ENCODE results near the gene ZNF678. TPM values are rescaled to one million over a fixed set of nuclear protein-coding genes. Genes with fewer than 3 reads are reported as not detected.

ZNF678 gene
- polyA plus RNA-seq, 1 of the 3 experiments (the other 2 are of a cell fraction): 1.3 TPM

DNA sequence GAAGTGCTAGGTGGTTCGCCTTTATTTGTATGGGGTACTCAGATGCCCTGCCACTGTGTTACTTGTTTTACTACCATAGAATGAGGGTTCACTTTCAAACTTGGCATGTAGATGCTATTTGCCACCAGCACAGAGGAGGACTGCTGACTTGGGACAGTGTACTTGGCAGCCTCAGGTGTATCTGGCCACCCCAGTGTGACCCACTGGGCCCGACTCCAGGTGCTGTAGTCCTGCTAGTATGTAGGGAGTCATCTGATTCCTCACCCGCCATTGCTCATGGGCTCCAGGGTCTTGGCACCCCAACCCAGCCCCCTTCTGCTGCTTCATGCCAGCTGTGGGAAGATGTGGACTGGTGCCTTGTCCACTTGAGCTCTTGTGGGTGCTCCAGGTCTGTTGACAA is 40.0 kb downstream of the ZNF678 start:
- POLR2A ChIA-PET: no interaction called here

More for the DNA sequence above, 40.0 kb downstream of the ZNF678 start:
- H3K27me3 ChIP-seq (ENCODE audit: insufficient read depth): no peaks in the 10 kb centered on the region
- no peak for DNase-seq
- H3K27ac ChIP-seq (ENCODE audit: low read depth in 2 of 2, low read length in 1 of 2): no peak overlapping the region
- no peak overlapping the region for H3K4me3 ChIP-seq (ENCODE audit: low read depth in 2 of 2, low read length in 1 of 2)
- 92% methylated on average over 2 of the region's 3 CpGs for whole genome bisulfite sequencing (ENCODE audit: low lambda C conversion rate)
- peaks cover 0 to 14% of the 10 kb centered on the region in 2 experiments for H3K36me3 ChIP-seq (replicated peaks in 1 of 2; ENCODE audit: control insufficient read depth in 1 of 2, insufficient read depth in 2 of 2, low read length in 1 of 2)
- TF ChIP-seq, protein P1, sequence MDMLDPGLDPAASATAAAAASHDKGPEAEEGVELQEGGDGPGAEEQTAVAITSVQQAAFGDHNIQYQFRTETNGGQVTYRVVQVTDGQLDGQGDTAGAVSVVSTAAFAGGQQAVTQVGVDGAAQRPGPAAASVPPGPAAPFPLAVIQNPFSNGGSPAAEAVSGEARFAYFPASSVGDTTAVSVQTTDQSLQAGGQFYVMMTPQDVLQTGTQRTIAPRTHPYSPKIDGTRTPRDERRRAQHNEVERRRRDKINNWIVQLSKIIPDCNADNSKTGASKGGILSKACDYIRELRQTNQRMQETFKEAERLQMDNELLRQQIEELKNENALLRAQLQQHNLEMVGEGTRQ (IDR thresholded peaks at IDR 0.05; ENCODE audit: borderline replicate concordance, low read depth, low read length): no peak
- no peak for TF ChIP-seq POLR2AphosphoS5 (IDR thresholded peaks at IDR 0.05; ENCODE audit: low read depth, low read length)
- TF ChIP-seq GATA2 (CRISPR knock-in tag; IDR thresholded peaks at IDR 0.05): no peak
- TF ChIP-seq GABPA (IDR thresholded peaks at IDR 0.05; ENCODE audit: low read depth): no peak
- TF ChIP-seq, protein P2, sequence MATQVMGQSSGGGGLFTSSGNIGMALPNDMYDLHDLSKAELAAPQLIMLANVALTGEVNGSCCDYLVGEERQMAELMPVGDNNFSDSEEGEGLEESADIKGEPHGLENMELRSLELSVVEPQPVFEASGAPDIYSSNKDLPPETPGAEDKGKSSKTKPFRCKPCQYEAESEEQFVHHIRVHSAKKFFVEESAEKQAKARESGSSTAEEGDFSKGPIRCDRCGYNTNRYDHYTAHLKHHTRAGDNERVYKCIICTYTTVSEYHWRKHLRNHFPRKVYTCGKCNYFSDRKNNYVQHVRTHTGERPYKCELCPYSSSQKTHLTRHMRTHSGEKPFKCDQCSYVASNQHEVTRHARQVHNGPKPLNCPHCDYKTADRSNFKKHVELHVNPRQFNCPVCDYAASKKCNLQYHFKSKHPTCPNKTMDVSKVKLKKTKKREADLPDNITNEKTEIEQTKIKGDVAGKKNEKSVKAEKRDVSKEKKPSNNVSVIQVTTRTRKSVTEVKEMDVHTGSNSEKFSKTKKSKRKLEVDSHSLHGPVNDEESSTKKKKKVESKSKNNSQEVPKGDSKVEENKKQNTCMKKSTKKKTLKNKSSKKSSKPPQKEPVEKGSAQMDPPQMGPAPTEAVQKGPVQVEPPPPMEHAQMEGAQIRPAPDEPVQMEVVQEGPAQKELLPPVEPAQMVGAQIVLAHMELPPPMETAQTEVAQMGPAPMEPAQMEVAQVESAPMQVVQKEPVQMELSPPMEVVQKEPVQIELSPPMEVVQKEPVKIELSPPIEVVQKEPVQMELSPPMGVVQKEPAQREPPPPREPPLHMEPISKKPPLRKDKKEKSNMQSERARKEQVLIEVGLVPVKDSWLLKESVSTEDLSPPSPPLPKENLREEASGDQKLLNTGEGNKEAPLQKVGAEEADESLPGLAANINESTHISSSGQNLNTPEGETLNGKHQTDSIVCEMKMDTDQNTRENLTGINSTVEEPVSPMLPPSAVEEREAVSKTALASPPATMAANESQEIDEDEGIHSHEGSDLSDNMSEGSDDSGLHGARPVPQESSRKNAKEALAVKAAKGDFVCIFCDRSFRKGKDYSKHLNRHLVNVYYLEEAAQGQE (IDR thresholded peaks at IDR 0.05; ENCODE audit: low read depth, low read length): no peak
- no peak for TF ChIP-seq NRF1 (IDR thresholded peaks at IDR 0.05; ENCODE audit: low read depth, low read length)
- TF ChIP-seq MEF2A (IDR thresholded peaks at IDR 0.05; ENCODE audit: borderline replicate concordance, low read depth): no peak
- TF ChIP-seq JUND (IDR thresholded peaks at IDR 0.05): no peak
- no peak for TF ChIP-seq SIN3A (IDR thresholded peaks at IDR 0.05; ENCODE audit: borderline replicate concordance, low read depth, low read length)
- no peak for TF ChIP-seq RCOR1 (IDR thresholded peaks at IDR 0.05; ENCODE audit: low read length)
- TF ChIP-seq, protein P3, sequence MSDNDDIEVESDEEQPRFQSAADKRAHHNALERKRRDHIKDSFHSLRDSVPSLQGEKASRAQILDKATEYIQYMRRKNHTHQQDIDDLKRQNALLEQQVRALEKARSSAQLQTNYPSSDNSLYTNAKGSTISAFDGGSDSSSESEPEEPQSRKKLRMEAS (IDR thresholded peaks at IDR 0.05; ENCODE audit: low read depth): no peak
- no peak for TF ChIP-seq FOSL2 (IDR thresholded peaks at IDR 0.05; ENCODE audit: borderline replicate concordance, low read depth)
- no peak for TF ChIP-seq TEAD4 (IDR thresholded peaks at IDR 0.05; ENCODE audit: borderline replicate concordance, insufficient read depth)
- TF ChIP-seq, protein P4, sequence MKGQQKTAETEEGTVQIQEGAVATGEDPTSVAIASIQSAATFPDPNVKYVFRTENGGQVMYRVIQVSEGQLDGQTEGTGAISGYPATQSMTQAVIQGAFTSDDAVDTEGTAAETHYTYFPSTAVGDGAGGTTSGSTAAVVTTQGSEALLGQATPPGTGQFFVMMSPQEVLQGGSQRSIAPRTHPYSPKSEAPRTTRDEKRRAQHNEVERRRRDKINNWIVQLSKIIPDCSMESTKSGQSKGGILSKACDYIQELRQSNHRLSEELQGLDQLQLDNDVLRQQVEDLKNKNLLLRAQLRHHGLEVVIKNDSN (IDR thresholded peaks at IDR 0.05; ENCODE audit: borderline replicate concordance, low read depth): no peak
- no peak for TF ChIP-seq RFX5 (IDR thresholded peaks at IDR 0.05; ENCODE audit: low read length)
- no peak for TF ChIP-seq YY1 (IDR thresholded peaks at IDR 0.05; ENCODE audit: low read depth)
- TF ChIP-seq, protein P5, sequence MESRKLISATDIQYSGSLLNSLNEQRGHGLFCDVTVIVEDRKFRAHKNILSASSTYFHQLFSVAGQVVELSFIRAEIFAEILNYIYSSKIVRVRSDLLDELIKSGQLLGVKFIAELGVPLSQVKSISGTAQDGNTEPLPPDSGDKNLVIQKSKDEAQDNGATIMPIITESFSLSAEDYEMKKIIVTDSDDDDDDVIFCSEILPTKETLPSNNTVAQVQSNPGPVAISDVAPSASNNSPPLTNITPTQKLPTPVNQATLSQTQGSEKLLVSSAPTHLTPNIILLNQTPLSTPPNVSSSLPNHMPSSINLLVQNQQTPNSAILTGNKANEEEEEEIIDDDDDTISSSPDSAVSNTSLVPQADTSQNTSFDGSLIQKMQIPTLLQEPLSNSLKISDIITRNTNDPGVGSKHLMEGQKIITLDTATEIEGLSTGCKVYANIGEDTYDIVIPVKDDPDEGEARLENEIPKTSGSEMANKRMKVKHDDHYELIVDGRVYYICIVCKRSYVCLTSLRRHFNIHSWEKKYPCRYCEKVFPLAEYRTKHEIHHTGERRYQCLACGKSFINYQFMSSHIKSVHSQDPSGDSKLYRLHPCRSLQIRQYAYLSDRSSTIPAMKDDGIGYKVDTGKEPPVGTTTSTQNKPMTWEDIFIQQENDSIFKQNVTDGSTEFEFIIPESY (IDR thresholded peaks at IDR 0.05; ENCODE audit: borderline replicate concordance, low read depth): no peak
- TF ChIP-seq EP300 (IDR thresholded peaks at IDR 0.05; ENCODE audit: borderline replicate concordance in 1 of 2, low read depth in 1 of 2, low read length in 1 of 2): no peak
- H2AFZ ChIP-seq (ENCODE audit: low read depth): no peak overlapping the region
- no peaks in the 10 kb centered on the region for H3K9me2 ChIP-seq
- H3K9me3 ChIP-seq: peaks cover 7% of the 10 kb centered on the region; the same call in 1 of the 2 replicates
- no peaks in the 10 kb centered on the region for H3F3A ChIP-seq (replicated peaks; ENCODE audit: insufficient read depth)
- CTCF ChIA-PET: no interaction called here
- no peak overlapping the region for H3K4me2 ChIP-seq
- no peaks in the 10 kb centered on the region for H3K4me1 ChIP-seq (ENCODE audit: control insufficient read depth in 1 of 2, insufficient read depth in 2 of 2, low read depth in 1 of 2, low read length in 1 of 2)
- H4K20me1 ChIP-seq (ENCODE audit: insufficient read depth): no peaks in the 10 kb centered on the region
- no peak overlapping the region for H3K9ac ChIP-seq
- peaks cover 23% of the 10 kb centered on the region; the same call in 1 of the 2 replicates for H3K79me2 ChIP-seq (ENCODE audit: insufficient read depth)

All from SK-N-SH (cell line).